22Rv1 (cell line): ENCODE measurements around the gene MIPOL1.

Experiments used
- CTCF ChIP-seq: fragments of 450-650 bp; IDR thresholded peaks from 2 replicates; pipeline ENCODE4 v1.5.1; 2017; ENCODE audit warnings: mild to moderate bottlenecking
- ZFX ChIP-seq: fragments of 450-650 bp; IDR thresholded peaks from 2 replicates; pipeline ENCODE4 v1.6.1; 2017; ENCODE audit warnings: antibody characterized with exemption, borderline replicate concordance

DNA sequence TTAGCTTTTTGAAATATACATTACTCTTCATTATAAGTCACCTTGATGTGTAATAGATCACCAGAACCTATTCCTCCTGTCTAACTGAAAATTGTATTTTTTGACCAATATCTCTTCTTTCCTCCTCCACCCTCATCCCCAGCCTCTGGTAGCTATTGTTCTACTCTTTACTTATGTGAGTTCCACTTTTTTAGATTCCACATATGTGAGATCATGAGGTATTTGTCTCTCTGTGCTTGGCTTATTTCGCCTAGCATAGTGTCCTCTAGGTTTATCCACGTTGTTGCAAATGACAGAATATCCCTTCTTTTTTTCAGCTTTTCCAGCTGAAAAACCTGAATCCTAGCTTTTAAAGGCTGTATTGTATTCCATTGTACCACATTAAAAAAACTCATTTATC lies 82.1 kb downstream of the MIPOL1 start:
- no peak for TF ChIP-seq CTCF
- no peak for TF ChIP-seq ZFX
